AG09319 (cell line): Measurements from ENCODE around the gene TMEM135.

Source experiments
- DNase-seq: peaks from one replicate; pipeline ENCODE4 v3.0.0-alpha.2; 2010; ENCODE audit warnings: low read depth; ENCODE audit errors: extremely low read depth
- TF ChIP-seq, protein P1 (sequence below): IDR thresholded peaks from 2 replicates; pipeline ENCODE4 v1.5.1; 2011; ENCODE audit warnings: low read depth, mild to moderate bottlenecking, inconsistent platforms, low read length, moderate library complexity

TMEM135 gene

DNA sequence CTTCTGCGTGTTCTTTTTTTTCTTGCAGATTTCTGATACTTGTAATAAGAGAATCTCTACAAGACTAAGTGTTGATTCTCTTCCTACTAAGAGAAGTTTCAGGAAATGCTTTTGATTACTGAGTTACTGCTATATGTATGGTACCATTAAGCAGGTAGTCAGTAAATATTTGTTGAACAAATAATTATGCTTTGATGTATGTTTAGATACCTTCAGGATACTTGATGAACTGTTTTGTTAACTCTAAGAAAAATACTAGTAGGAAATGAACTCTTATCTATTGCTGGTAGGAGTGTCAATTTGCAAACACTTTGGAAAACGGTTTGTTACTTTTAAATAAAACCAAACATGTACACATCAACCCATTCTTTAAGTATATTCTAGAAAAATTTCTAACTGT, 90.6 kb downstream of the TMEM135 start:
- DNase-seq, result no peak
- TF ChIP-seq, protein P1, sequence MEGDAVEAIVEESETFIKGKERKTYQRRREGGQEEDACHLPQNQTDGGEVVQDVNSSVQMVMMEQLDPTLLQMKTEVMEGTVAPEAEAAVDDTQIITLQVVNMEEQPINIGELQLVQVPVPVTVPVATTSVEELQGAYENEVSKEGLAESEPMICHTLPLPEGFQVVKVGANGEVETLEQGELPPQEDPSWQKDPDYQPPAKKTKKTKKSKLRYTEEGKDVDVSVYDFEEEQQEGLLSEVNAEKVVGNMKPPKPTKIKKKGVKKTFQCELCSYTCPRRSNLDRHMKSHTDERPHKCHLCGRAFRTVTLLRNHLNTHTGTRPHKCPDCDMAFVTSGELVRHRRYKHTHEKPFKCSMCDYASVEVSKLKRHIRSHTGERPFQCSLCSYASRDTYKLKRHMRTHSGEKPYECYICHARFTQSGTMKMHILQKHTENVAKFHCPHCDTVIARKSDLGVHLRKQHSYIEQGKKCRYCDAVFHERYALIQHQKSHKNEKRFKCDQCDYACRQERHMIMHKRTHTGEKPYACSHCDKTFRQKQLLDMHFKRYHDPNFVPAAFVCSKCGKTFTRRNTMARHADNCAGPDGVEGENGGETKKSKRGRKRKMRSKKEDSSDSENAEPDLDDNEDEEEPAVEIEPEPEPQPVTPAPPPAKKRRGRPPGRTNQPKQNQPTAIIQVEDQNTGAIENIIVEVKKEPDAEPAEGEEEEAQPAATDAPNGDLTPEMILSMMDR, result no peak

DNA sequence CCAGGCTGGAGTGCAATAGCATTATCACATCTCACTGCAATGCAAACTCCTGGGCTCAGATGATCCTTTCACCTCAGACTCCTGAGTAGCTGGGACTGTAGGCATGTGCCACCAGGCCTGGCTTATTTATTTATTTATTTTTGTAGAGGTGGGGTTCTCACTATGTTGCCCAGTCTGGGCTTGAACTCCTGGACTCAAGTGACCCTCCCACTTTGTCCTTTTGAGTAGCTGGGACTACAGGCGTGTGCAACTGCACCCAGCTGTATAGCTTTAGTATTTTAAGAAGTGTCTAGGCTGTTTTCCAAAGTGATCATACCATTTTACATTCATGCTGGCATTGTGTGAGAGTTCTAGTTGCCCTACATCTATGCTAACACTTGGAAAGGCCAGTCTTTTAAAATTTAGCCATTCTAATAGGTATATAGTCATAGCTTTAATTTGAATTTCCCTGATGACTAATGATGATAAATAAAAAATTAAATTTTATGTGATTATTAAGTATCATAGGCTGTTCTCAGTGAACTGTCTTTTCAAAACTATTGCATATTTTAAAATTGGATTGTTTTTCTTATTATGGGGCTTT, 96.9 kb downstream of the TMEM135 start:
- DNase-seq, result no peak
- TF ChIP-seq, protein P1, result no peak

DNA sequence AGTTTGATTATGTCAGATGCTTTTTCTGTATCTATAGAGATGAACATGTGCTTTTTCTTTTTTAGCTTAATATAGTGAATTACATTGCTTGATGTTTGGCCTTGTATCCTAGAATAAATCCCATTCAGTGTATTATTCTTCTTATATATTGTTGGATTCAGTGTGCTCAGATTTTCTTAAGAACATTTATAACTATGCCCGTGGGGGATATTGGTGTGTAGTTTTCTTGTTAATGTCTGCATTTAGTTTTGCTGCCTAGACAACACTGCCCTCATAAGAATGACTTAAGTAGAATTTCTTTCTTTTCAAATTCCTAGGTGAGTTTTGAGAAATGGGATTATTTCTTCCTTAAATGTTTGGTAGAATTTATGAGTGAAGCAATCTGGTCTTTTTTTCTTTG, 98.5 kb downstream of the TMEM135 start:
- DNase-seq, result no peak
- TF ChIP-seq, protein P1, result no peak

DNA sequence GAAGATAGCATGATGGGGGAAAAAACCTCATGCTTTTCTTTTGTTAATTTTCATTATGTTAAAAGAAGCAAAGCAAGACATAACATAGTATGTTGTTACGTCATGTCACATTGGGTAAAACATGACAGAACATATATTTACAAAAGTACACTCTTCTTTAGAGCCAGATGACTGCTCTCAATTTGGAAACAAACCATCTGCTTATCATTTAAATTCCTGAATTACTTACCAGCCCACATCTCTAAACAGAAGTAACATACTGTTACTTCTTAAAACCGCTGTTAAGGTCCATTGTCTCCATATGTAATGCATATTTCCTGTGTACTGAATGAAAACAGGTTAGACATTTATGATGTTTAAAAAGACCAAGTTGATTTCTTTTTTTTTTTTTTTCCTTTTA, 100.0 kb downstream of the TMEM135 start:
- TF ChIP-seq, protein P1, result no peak
- peak; percentile 37 for DNase-seq

DNA sequence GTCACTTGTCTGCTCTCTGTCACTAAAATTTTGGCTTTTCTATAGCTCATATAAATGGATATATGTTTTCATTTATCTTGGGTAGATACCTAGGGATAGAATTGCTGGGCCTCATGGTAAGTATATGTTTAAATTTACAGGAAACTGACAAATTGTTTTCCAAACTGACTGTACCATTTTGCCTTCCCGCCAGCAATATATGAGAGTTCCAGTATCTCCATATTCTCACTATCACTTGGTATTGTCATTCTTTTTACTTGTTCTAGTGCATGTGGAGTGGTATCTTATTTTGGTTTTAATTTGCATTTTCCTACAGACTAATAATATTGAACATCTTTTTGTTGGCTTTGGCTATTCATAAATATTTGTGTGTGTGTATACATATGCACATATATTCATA, 101.7 kb downstream of the TMEM135 start:
- TF ChIP-seq, protein P1, result no peak
- no peak for DNase-seq

DNA sequence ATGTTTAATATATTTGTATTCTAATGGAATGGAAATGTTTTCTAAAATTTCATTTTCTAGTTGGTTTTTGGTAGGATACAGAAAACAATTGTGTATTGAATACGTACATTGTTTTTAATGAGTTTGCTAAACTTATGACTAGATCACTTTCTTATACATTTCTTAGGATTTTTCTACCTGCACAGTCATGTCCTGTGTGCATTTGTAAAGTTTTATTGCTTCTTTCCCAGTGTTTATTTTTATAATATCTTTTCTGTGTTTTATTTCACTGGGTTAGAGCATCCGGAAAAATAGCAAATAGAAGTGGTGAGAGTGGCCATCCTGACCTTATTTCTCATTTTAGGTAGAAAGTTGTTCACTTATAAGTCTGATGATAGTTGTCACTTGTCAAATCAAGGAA, 103.6 kb downstream of the TMEM135 start:
- TF ChIP-seq, protein P1, result no peak
- no peak for DNase-seq

DNA sequence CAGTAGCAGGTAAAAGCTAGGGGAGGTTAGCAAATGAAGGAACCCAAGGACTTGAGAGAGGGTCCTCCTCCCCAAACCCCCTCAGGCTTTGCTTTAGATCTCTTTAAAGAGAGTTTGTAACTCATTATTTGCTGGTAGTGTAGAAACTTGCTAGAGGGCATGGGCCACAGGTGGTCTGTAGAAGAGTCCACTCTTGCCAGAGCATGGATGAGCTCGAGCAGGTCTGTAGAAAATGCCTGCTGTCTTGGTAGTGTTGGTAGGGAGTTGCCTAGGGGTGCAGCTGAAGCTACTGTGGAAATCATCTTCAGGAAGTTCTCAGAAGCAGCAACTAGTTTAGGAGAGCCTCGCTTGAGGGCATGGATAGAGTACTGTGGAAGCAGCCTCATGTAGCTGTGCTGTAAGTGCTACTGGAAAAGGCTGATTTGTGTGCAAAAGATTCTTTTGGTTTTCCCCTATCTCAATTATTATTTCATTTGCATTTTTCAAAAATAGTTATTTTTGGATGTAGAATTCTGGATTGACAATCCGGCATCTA, 104.3 kb downstream of the TMEM135 start:
- TF ChIP-seq, protein P1, result no peak
- DNase-seq, result no peak
